HEK293 (cell line): ENCODE measurements around the gene RPS18.

Experiments used
- CTCF ChIA-PET: fragments of 350-600 bp; formaldehyde crosslinking; extraction: SDS; loops from one replicate; lab custom pipeline; 2021; ENCODE audit warnings: antibody characterized with exemption; lab: Yijun Ruan, JAX
- POLR2A ChIA-PET: fragments of 300-600 bp; formaldehyde crosslinking; extraction: SDS; loops from one replicate; lab custom pipeline; 2020; ENCODE audit warnings: antibody characterized with exemption, inconsistent platforms; lab: Yijun Ruan, JAX
- H3K27ac ChIP-seq: fragments of 200-500 bp; sonication (Bioruptor generic); 2 replicates; pipeline ENCODE4 v1.5.1; 2014; ENCODE audit warnings: low read depth, low read length, control low read depth, inconsistent platforms; ENCODE audit errors: extremely low read depth
- H3K36me3 ChIP-seq, 2 experiments: fragments of 200-500 bp in 1 of 2; sonication (Bioruptor generic) in 1 of 2; 1 replicate in 1 of 2; 2 replicates in 1 of 2; pipeline ENCODE4 v1.5.1; 2014 to 2017; ENCODE audit warnings: inconsistent platforms in 2 of 2, low read length in 2 of 2; ENCODE audit not compliant: control insufficient read depth in 2 of 2, insufficient read depth in 1 of 2
- H3K4me1 ChIP-seq: fragments of 200-500 bp; sonication (Bioruptor generic); 2 replicates; pipeline ENCODE4 v1.5.1; 2014; ENCODE audit warnings: mild to moderate bottlenecking, low read length, inconsistent platforms; ENCODE audit not compliant: control insufficient read depth, insufficient read depth
- H3K4me3 ChIP-seq: 2 replicates; pipeline ENCODE4 v1.5.1; 2011; ENCODE audit warnings: low read depth, mild to moderate bottlenecking, control low read depth, low read length, moderate library complexity
- H3K9me3 ChIP-seq: fragments of 200-500 bp; sonication (Bioruptor generic); 2 replicates; pipeline ENCODE4 v1.5.1; 2014; ENCODE audit warnings: low read depth, low read length, inconsistent platforms; ENCODE audit not compliant: control insufficient read depth, insufficient read depth
- GLIS2 ChIP-seq: fragments of 450-650 bp; formaldehyde crosslinking; IDR thresholded peaks from 2 replicates; pipeline ENCODE4 v1.5.1; 2016; ENCODE audit warnings: missing biosample characterization, missing genetic modification characterization
- KLF9 ChIP-seq: fragments of 450-650 bp; formaldehyde crosslinking; IDR thresholded peaks from 2 replicates; pipeline ENCODE4 v1.5.1; 2016; ENCODE audit warnings: missing biosample characterization, missing genetic modification characterization, low read depth
- REST ChIP-seq: fragments of 450-650 bp; formaldehyde crosslinking; IDR thresholded peaks from 2 replicates; pipeline ENCODE4 v1.5.1; 2016; ENCODE audit warnings: missing biosample characterization, missing genetic modification characterization
- YY2 ChIP-seq: fragments of 450-650 bp; formaldehyde crosslinking; IDR thresholded peaks from 2 replicates; pipeline ENCODE4 v1.5.1; 2016; ENCODE audit warnings: missing biosample characterization, missing genetic modification characterization
- ZBTB10 ChIP-seq: fragments of 450-650 bp; formaldehyde crosslinking; IDR thresholded peaks from 2 replicates; pipeline ENCODE4 v1.5.1; 2016; ENCODE audit warnings: missing biosample characterization, missing genetic modification characterization
- ZBTB17 ChIP-seq: fragments of 450-650 bp; formaldehyde crosslinking; IDR thresholded peaks from 2 replicates; pipeline ENCODE4 v1.5.1; 2016; ENCODE audit warnings: missing biosample characterization, missing genetic modification characterization
- ZBTB8A ChIP-seq: fragments of 450-650 bp; formaldehyde crosslinking; IDR thresholded peaks from 2 replicates; pipeline ENCODE4 v1.5.1; 2016; ENCODE audit warnings: missing biosample characterization, missing genetic modification characterization
- ZNF513 ChIP-seq: fragments of 450-650 bp; IDR thresholded peaks from 2 replicates; pipeline ENCODE4 v1.5.1; 2018; ENCODE audit warnings: missing biosample characterization, missing genetic modification characterization
- ZNF692 ChIP-seq: fragments of 450-650 bp; formaldehyde crosslinking; IDR thresholded peaks from 2 replicates; pipeline ENCODE4 v1.5.1; 2016; ENCODE audit warnings: missing biosample characterization, missing genetic modification characterization

The RPS18 gene

GRCh38 chr6:33315793-33316602 lies 44.1 kb downstream of the RPS18 start:
- Histone ChIP-seq H3K4me1 (peaks cover 15% of the 10 kb centered on the region), H3K27ac (no peak overlapping the region), H3K4me3 (no peak overlapping the region), H3K9me3 (no peaks in the 10 kb centered on the region), H3K36me3 (peaks cover 14 to 36% of the 10 kb centered on the region in 2 experiments)
- POLR2A ChIA-PET, result interaction anchor here (0.8 to 3.3 kb wide), 2 partner anchors 15 to 116 kb away, joined by 5 to 13 read pairs; no protein-coding TSS in a partner anchor
- 0 out of 2 replicates have a peak, but pooled peaks have one; percentile 29 for TF ChIP-seq GLIS2 (tag by site-specific recombination)
- TF ChIP-seq REST (tag by site-specific recombination), result peak; percentile 88
- TF ChIP-seq ZNF692, result no peak
- TF ChIP-seq ZNF513 (tag by site-specific recombination), result peak; percentile 93
- CTCF ChIA-PET, result interaction anchor here (1.0 kb wide), 1 partner anchor 36 kb away, joined by 3 read pairs; no protein-coding TSS in a partner anchor

DNA sequence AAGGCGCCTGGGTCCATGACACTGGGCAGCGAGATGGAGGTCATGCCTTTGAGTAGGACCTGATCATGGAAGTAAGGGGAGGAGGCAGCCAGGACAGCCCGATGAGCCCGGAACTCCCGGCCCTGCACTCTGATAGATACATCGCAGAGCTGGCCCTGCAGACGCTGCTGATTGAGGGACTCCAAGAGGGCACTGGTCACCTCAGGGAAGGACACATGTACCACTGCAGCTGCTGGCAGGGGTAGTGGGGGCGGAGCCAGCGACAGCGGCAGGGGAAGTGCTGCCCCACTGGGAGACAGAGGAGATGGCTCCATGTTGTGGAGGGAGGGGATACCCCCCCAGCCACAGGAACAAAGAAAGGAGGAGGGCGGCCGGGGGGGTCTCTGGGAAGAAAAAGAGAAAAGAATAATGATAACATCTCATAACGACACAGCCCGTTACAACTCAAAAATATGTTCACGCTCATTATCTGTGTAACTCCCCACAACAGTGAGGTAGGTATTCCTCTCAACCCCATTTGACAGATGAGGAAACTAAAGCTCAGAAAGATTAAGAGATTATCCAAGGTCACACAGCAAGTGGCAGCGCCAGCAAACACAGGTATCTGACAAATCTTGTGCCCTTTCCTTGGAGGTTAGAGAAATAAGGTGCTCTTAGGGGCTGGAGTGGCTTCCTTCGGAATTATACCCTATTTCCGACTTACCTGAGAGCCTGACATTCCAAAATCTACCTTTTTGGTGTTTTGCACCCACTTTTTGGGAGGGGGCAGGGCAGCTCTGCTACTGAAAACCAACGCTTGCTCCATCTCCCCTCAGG lies 44.9 kb downstream of the RPS18 start:
- CTCF ChIA-PET, result interaction anchor here (1.0 to 2.8 kb wide), 3 partner anchors 17 to 37 kb away, joined by 3 to 14 read pairs (median 10); partner anchors contain the start of gene RGL2
- TF ChIP-seq ZBTB17 (tag by site-specific recombination) (0 out of 2 replicates have a peak, but pooled peaks have one; percentile 13), ZBTB10 (tag by site-specific recombination) (0 out of 2 replicates have a peak, but pooled peaks have one; percentile 26), YY2 (tag by site-specific recombination) (no peak), KLF9 (tag by site-specific recombination) (peak; percentile 95; the same call in 1 of the 2 replicates), ZBTB8A (tag by site-specific recombination) (peak; percentile 8; the same call in 1 of the 2 replicates)
- Histone ChIP-seq H3K36me3 (peaks cover 14 to 41% of the 10 kb centered on the region in 2 experiments), H3K4me3 (peak overlapping the region; percentile 58), H3K9me3 (no peaks in the 10 kb centered on the region), H3K4me1 (peaks cover 22% of the 10 kb centered on the region), H3K27ac (no peak overlapping the region)
- POLR2A ChIA-PET, result interaction anchor here (0.6 to 3.3 kb wide), 18 partner anchors 9 to 395 kb away, joined by 3 to 57 read pairs (median 5); partner anchors contain the start of genes B3GALT4, PFDN6, PHF1 and RGL2
